HepG2 (cell line): ENCODE results near the gene GRM1. TPM values are rescaled to one million over a fixed set of nuclear protein-coding genes. Genes with fewer than 3 reads are reported as not detected.

ENCODE experiments used
- ATAC-seq: fragments of 200-7000 bp; cut with Tn5 transposase; 3 replicates; pipeline ENCODE4 v1.9.1; 2020; ENCODE audit warnings: mild to moderate bottlenecking, moderate library complexity
- BruUV-seq: library from RNA; stranded (reverse); fragments of 400-500 nt; replicated peaks from 2 replicates; lab custom pipeline; 2021; lab: Mats Ljungman, UMichigan
- CTCF ChIA-PET: fragments of 300-600 bp; formaldehyde crosslinking; extraction: SDS; loops from one replicate; lab custom pipeline; 2021; ENCODE audit warnings: low total read pairs, inconsistent platforms, low intra/inter-chr PET ratio; lab: Yijun Ruan, JAX
- POLR2A ChIA-PET: fragments of 350-600 bp; sonication (Branson Sonifier 250); formaldehyde crosslinking; loops from one replicate; lab custom pipeline; 2020; ENCODE audit warnings: antibody characterized with exemption, inconsistent platforms; lab: Yijun Ruan, JAX
- DNase-seq: peaks from one replicate; pipeline ENCODE4 v3.0.0-alpha.2; 2015; ENCODE audit warnings: low spot score
- FAIRE-seq: peaks from 3 replicates; lab custom pipeline; 2011; peaks lifted over from hg19 to GRCh38; lab: Jason Lieb, UNC
- H2AFZ ChIP-seq: one replicate; pipeline ENCODE4 v1.6.1; 2011; ENCODE audit warnings: low read length, inconsistent platforms
- H3K27ac ChIP-seq: fragments of 300-600 bp; 3 replicates; pipeline ENCODE4 v1.8.0; 2011; ENCODE audit warnings: mixed run types, mild to moderate bottlenecking, mixed read lengths, low read length, inconsistent platforms; ENCODE audit not compliant: insufficient read depth; ENCODE audit errors: extremely low read length
- H3K27me3 ChIP-seq, 2 experiments: fragments of 200-600 bp in 1 of 2; 2 replicates in 1 of 2; 3 replicates in 1 of 2; pipeline versions ENCODE4 v1.6.0 to v1.8.0; 2011; ENCODE audit warnings: low read length in 2 of 2, mild to moderate bottlenecking in 2 of 2, moderate library complexity in 2 of 2, inconsistent platforms in 1 of 2; ENCODE audit not compliant: insufficient read depth in 2 of 2, control insufficient read depth in 1 of 2
- H3K36me3 ChIP-seq, 2 experiments: fragments of 200-600 bp in 1 of 2; replicated peaks in 1 of 2; 2 replicates in 1 of 2; 3 replicates in 1 of 2; pipeline versions ENCODE4 v1.5.1 to v1.8.0; 2011; ENCODE audit warnings: low read length in 2 of 2, inconsistent platforms in 1 of 2; ENCODE audit not compliant: insufficient read depth in 2 of 2, control insufficient read depth in 1 of 2
- H3K4me1 ChIP-seq: 2 replicates; pipeline ENCODE4 v1.5.1; 2012; ENCODE audit warnings: low read length, inconsistent platforms; ENCODE audit not compliant: insufficient read depth
- H3K4me2 ChIP-seq: 2 replicates; pipeline ENCODE4 v1.6.0; 2011; ENCODE audit warnings: low read depth, low read length, inconsistent platforms
- H3K4me3 ChIP-seq, 3 experiments: fragments of 200-600 bp in 1 of 3; sonication (generic), shearing (Covaris generic) in 1 of 3; replicated peaks in 1 of 3; 2 replicates each; pipeline ENCODE4 v1.5.1; 2011 to 2016; ENCODE audit warnings: low read length in 3 of 3, inconsistent platforms in 2 of 3, low read depth in 2 of 3, mild to moderate bottlenecking in 2 of 3, control low read depth in 1 of 3, mixed read lengths in 1 of 3; ENCODE audit not compliant: insufficient read depth in 1 of 3
- H3K79me2 ChIP-seq: one replicate; pipeline ENCODE4 v1.6.1; 2011; ENCODE audit warnings: low read length, inconsistent platforms; ENCODE audit not compliant: insufficient read depth
- H3K9ac ChIP-seq: 2 replicates; pipeline ENCODE4 v1.6.0; 2011; ENCODE audit warnings: mild to moderate bottlenecking, low read depth, low read length, inconsistent platforms; ENCODE audit not compliant: insufficient read depth
- H3K9me3 ChIP-seq: 2 replicates; pipeline ENCODE4 v1.5.1; 2012; ENCODE audit warnings: mild to moderate bottlenecking, low read length
- H4K20me1 ChIP-seq: 2 replicates; pipeline ENCODE4 v1.6.0; 2011; ENCODE audit warnings: inconsistent platforms, mild to moderate bottlenecking, low read length, moderate library complexity; ENCODE audit not compliant: insufficient read depth
- BRF2 ChIP-seq: sonication (generic); formaldehyde crosslinking; IDR thresholded peaks from 2 replicates; pipeline ENCODE4 v1.8.1; 2022; ENCODE audit warnings: mild to moderate bottlenecking, missing genetic modification reagents
- GZF1 ChIP-seq: sonication (generic); formaldehyde crosslinking; IDR thresholded peaks from 2 replicates; pipeline ENCODE4 v1.5.1; 2020; ENCODE audit warnings: mild to moderate bottlenecking, missing genetic modification reagents
- HNF1B ChIP-seq: sonication (generic); formaldehyde crosslinking; IDR thresholded peaks from 2 replicates; pipeline ENCODE4 v1.5.1; 2020; ENCODE audit warnings: mild to moderate bottlenecking, moderate library complexity, missing genetic modification reagents
- KAT7 ChIP-seq: IDR thresholded peaks from 2 replicates; pipeline ENCODE4 v1.6.1; 2018; ENCODE audit warnings: borderline replicate concordance, missing compliant biosample characterization
- NR2F1 ChIP-seq, 2 experiments: fragments of 450-650 bp in 1 of 2; formaldehyde crosslinking in 1 of 2; IDR thresholded peaks; 2 replicates each; pipeline versions ENCODE4 v1.5.0 to v1.6.1; 2016 to 2020; ENCODE audit warnings: mild to moderate bottlenecking in 1 of 2, missing compliant biosample characterization in 1 of 2, missing genetic modification reagents in 1 of 2, moderate library complexity in 1 of 2
- PHF20 ChIP-seq: sonication (generic); formaldehyde crosslinking; IDR thresholded peaks from 2 replicates; pipeline ENCODE4 v1.5.0; 2020; ENCODE audit warnings: mild to moderate bottlenecking, missing genetic modification reagents
- PHF5A ChIP-seq: IDR thresholded peaks from one replicate; pipeline ENCODE4 v1.6.1; 2018; ENCODE audit warnings: low read depth, missing genetic modification reagents; ENCODE audit not compliant: unreplicated experiment
- ZBTB2 ChIP-seq: sonication (generic); formaldehyde crosslinking; IDR thresholded peaks from 2 replicates; pipeline ENCODE4 v1.8.0; 2022; ENCODE audit warnings: low read depth, missing genetic modification reagents
- ZBTB34 ChIP-seq: sonication (generic); formaldehyde crosslinking; IDR thresholded peaks from 2 replicates; pipeline ENCODE4 v1.8.0; 2022; ENCODE audit warnings: mild to moderate bottlenecking, missing genetic modification reagents
- ZFP41 ChIP-seq: sonication (generic); formaldehyde crosslinking; IDR thresholded peaks from 2 replicates; pipeline ENCODE4 v1.4.0; 2020; ENCODE audit warnings: mild to moderate bottlenecking, missing genetic modification reagents, borderline replicate concordance
- ZNF207 ChIP-seq: fragments of 450-650 bp; IDR thresholded peaks from 2 replicates; pipeline ENCODE4 v1.6.1; 2016; ENCODE audit warnings: antibody characterized with exemption, borderline replicate concordance
- ZNF34 ChIP-seq: sonication (generic); formaldehyde crosslinking; IDR thresholded peaks from 2 replicates; pipeline ENCODE4 v1.4.0; 2020; ENCODE audit warnings: mild to moderate bottlenecking, missing genetic modification reagents, borderline replicate concordance
- ZNF567 ChIP-seq: sonication (generic); formaldehyde crosslinking; IDR thresholded peaks from 2 replicates; pipeline ENCODE4 v1.8.1; 2023; ENCODE audit warnings: mild to moderate bottlenecking, missing genetic modification reagents, borderline replicate concordance
- ZNF776 ChIP-seq: sonication (generic); formaldehyde crosslinking; IDR thresholded peaks from 2 replicates; pipeline ENCODE4 v1.4.0; 2020; ENCODE audit warnings: mild to moderate bottlenecking, missing genetic modification reagents
- ZSCAN12 ChIP-seq: sonication (generic); formaldehyde crosslinking; IDR thresholded peaks from 2 replicates; pipeline ENCODE4 v1.9.0; 2021; ENCODE audit warnings: mild to moderate bottlenecking, missing genetic modification reagents
- WGBS: methylation state at CpG from one replicate; pipeline ENCODE4 v1.1.6; 2017; ENCODE audit warnings: low lambda C conversion rate; 5-methylcytosine and 5-hydroxymethylcytosine counted together
- in situ Hi-C: cut with HindIII; loops from 2 replicates; pipeline ENCODE4 v1.10.0; 2017; ENCODE audit warnings: low pct_unique_long_range_greater_than_20kb; ENCODE audit not compliant: extremely low pct_ligation_motif_present
- intact Hi-C: fragments of 100-400 bp; cut with micrococcal nuclease; formaldehyde crosslinking; loops from one replicate; pipeline ENCODE4 v1.10.0; 2022; ENCODE audit not compliant: unreplicated experiment
- polyA plus RNA-seq, 8 experiments: library from polyadenylated mRNA; depleted of rRNA in 3 of 8; stranded (reverse) in 7 of 8; unstranded in 1 of 8; fragments of >200 nt; fragmentation: Illumina TruSeq in 4 of 8; extraction: Trizol in 4 of 8; gene quantifications; 2 replicates each; pipeline versions ENCODE4 v1.2.1 to v1.2.3, GENCODE V29; 2011 to 2016; ENCODE audit warnings: low read depth in 4 of 8, missing spikeins in 1 of 8, mixed read lengths in 1 of 8; ENCODE audit not compliant: insufficient read depth in 1 of 8
- total RNA-seq, 5 experiments: library from RNA; depleted of rRNA; stranded (reverse); fragments of >200 nt; fragmentation: Illumina TruSeq; extraction: Trizol; gene quantifications; 2 replicates each; pipeline ENCODE4 v1.2.3, GENCODE V29; 2016; ENCODE audit warnings: low read depth in 1 of 5

GRM1 gene
- total and polyA plus RNA-seq, 2 of the 13 experiments (the other 11 are each of a cell fraction or from before 2014, with no cell fraction given): 0.09 TPM; not detected in 1

- H3K27me3 ChIP-seq: no peaks in the 10 kb centered on the region
- 18% methylated on average over 4 of the region's 4 CpGs for WGBS
- no peaks in the 10 kb centered on the region for H3K4me1 ChIP-seq
- no peak overlapping the region for H3K9ac ChIP-seq
- no peaks in the 10 kb centered on the region for H3K36me3 ChIP-seq
- intact Hi-C loops: no loop called here
- CTCF ChIA-PET: no interaction called here
- BruUV-seq: no TSS peak
- H3K79me2 ChIP-seq: no peaks in the 10 kb centered on the region
- ATAC-seq (no peak), FAIRE-seq (no peak), DNase-seq (no peak)
- no peak overlapping the region for H3K4me2 ChIP-seq
- no peak overlapping the region for H3K4me3 ChIP-seq
- no peak for TF ChIP-seq PHF5A
- no peak for TF ChIP-seq ZNF567
- TF ChIP-seq NR2F1 (CRISPR knock-in tag; IDR thresholded peaks at IDR 0.05): no peak
- TF ChIP-seq GZF1 (CRISPR knock-in tag): no peak
- no peak for TF ChIP-seq ZNF34 (CRISPR knock-in tag)
- no peak for TF ChIP-seq KAT7
- no peak for TF ChIP-seq BRF2 (CRISPR knock-in tag)
- TF ChIP-seq ZBTB34 (CRISPR knock-in tag): no peak
- no peak for TF ChIP-seq ZFP41 (CRISPR knock-in tag)
- TF ChIP-seq PHF20 (CRISPR knock-in tag): no peak
- no peak for TF ChIP-seq ZBTB2
- TF ChIP-seq ZNF776 (CRISPR knock-in tag): no peak
- no peak for TF ChIP-seq HNF1B (CRISPR knock-in tag)
- no peak for TF ChIP-seq ZSCAN12 (CRISPR knock-in tag)
- no peak for TF ChIP-seq ZNF207
- H3K9me3 ChIP-seq: no peaks in the 10 kb centered on the region
- H3K27ac ChIP-seq: no peak overlapping the region
- no peaks in the 10 kb centered on the region for H4K20me1 ChIP-seq
- POLR2A ChIA-PET: no interaction called here
- in situ Hi-C loops: no loop called here
- no peak overlapping the region for H2AFZ ChIP-seq
Observed at GRCh38 chr6:146210406-146211083, 181.7 kb downstream of the GRM1 start.
